HG03521 (cell line): Measurements from ENCODE around the gene DUSP9.

Experiments
- ATAC-seq: cut with Tn5 transposase; IDR thresholded peaks from one replicate; pipeline ENCODE4 v1.9.1; 2021; ENCODE audit warnings: mild to moderate bottlenecking, moderate library complexity; ENCODE audit not compliant: unreplicated experiment

Gene DUSP9

GRCh38 chrX:153635788-153636668 is 11.0 kb upstream of the DUSP9 start:
- no peak for ATAC-seq

- no peak for ATAC-seq
Observed at GRCh38 chrX:153636716-153637115, 10.3 kb upstream of the DUSP9 start.

GRCh38 chrX:153637121-153638040 is 9.6 kb upstream of the DUSP9 start:
- no peak for ATAC-seq

GRCh38 chrX:153638041-153638371 is 9.0 kb upstream of the DUSP9 start:
- ATAC-seq = no peak

GRCh38 chrX:153638436-153639176 is 8.4 kb upstream of the DUSP9 start:
- no peak for ATAC-seq

GRCh38 chrX:153639177-153640044 is 7.6 kb upstream of the DUSP9 start:
- no peak for ATAC-seq

- no peak for ATAC-seq
Observed at GRCh38 chrX:153640045-153640686, 6.8 kb upstream of the DUSP9 start.

GRCh38 chrX:153640736-153641575 is 6.0 kb upstream of the DUSP9 start:
- ATAC-seq = no peak

- no peak for ATAC-seq
Observed at GRCh38 chrX:153641627-153642026, 5.4 kb upstream of the DUSP9 start.

- ATAC-seq = no peak
Observed at GRCh38 chrX:153642051-153642654, 4.8 kb upstream of the DUSP9 start.

- ATAC-seq = no peak
Observed at GRCh38 chrX:153642655-153643430, 4.2 kb upstream of the DUSP9 start.

GRCh38 chrX:153643431-153644351 is 3.3 kb upstream of the DUSP9 start:
- no peak for ATAC-seq

GRCh38 chrX:153644356-153645125 is 2.5 kb upstream of the DUSP9 start:
- no peak for ATAC-seq

- ATAC-seq = no peak
Observed at GRCh38 chrX:153645151-153645550, 1.9 kb upstream of the DUSP9 start.

GRCh38 chrX:153645921-153646488 is 998 bp upstream of the DUSP9 start:
- no peak for ATAC-seq
